KBM-7 (cell line): ENCODE data around the gene PRKCD.

Experiments used
- DNase-seq: peaks from one replicate; pipeline ENCODE4 v3.0.0-alpha.2; 2015
- in situ Hi-C: fragments of 300-500 bp; cut with MboI; formaldehyde crosslinking; loops from 2 replicates; pipeline ENCODE4 v1.14.3; 2020; ENCODE audit warnings: low sequenced_read_pairs, low pct_unique_long_range_greater_than_20kb, mixed read lengths

PRKCD gene

DNA sequence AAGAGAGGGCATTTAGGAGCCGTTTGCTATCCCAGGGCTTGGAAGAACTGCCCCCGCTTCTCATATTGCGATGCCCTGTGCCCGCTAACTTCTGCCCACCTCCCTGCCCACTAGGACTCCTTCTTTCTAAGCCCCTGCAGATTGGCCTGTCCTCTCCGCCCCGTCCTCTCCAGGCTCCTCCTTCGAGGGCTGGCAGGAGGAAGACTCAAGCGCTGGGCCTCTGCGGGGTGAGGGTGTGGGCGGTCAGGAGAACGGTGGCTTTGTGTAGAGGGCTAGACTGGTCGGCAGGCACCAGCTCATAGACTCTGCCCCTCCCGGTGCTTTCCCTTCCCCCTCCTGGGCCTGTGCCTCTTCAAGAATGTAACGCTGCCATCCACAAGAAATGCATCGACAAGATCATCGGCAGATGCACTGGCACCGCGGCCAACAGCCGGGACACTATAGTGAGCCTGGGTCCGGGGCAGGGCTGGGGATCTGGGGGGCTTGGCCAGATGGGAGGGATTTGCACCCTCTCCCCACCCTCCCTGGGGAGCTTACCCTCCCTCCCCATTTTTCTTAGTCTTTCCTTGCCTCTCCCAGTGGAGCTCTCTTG is 21.9 kb downstream of the PRKCD start:
- in situ Hi-C loops: no loop called here
- no peak for DNase-seq

DNA sequence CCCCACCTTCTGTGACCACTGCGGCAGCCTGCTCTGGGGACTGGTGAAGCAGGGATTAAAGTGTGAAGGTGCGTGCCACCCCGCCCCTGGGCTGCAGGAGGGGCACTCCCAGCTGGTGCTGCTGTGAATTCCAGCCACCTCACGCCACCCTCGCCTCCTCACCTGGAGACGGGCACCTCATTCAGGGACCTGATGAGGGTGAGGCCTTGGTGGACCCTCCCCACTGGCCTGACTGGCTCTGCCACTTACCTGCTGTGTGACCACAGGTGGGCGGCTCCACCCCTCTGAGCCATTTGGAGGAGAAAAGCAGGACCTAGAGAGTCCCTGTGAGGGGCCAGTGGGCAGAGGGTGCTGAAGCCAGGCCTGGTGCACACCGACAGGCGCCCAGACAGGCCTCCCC is 22.5 kb downstream of the PRKCD start:
- in situ Hi-C loops: no loop called here
- no peak for DNase-seq

DNA sequence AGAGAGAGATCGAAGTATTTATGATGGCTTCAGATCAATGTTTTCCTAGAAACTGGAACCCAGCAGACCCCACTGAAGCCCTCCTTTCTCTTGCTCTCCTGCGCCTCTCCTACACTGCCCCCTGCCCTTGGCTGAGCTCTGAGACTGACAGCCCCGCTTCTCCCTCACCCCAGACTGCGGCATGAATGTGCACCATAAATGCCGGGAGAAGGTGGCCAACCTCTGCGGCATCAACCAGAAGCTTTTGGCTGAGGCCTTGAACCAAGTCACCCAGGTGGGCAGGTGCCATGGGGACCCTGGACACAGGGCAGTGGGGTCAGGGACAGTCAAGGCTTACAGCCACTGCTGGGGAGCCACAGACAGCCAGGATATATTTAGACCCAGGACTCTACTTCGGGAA is 23.7 kb downstream of the PRKCD start:
- DNase-seq: no peak
- in situ Hi-C loops: no loop called here

DNA sequence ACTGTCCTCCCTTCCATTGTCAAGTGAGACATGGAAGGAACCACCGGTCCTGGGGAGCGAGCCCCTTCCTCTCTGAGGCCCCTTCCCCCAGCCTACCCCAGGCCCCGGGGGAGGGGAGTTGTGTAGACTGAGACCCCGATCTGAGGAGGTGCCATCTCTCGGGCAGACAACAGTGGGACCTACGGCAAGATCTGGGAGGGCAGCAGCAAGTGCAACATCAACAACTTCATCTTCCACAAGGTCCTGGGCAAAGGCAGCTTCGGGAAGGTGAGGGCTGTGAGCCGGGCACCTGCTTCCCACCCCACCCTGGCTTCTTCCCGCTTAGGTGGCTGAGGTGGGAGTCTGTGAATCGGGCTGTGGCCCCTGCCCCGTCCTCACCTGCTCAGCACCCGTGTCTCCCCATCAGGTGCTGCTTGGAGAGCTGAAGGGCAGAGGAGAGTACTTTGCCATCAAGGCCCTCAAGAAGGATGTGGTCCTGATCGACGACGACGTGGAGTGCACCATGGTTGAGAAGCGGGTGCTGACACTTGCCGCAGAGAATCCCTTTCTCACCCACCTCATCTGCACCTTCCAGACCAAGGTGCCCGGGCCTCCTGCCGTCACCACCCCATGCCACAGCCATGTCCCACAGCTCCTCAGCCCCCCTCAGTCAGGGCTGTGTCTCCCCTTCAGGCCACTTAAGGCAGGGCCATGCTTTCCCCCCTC is 24.9 kb downstream of the PRKCD start:
- DNase-seq: no peak
- in situ Hi-C loops: no loop called here

DNA sequence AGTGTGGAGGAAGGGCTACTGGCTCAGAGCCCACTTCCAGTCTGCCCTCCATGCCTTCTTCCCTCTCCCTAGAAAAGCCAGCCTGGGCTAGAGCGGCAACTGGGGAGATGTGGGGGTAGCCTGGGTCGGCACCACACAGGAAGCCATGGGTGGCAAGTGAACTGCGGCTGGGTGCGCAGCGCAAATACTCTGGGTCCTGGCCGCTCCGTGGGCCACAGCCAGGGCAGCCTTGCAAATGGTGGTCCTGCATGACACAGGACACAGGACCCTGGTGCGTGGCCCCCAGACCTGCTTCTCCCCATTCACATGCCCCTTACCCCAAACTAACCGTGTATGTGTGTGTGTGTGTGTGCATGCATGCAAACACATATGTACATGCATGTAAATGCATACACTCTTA is 25.7 kb downstream of the PRKCD start:
- DNase-seq: no peak
- in situ Hi-C loops: no loop called here

DNA sequence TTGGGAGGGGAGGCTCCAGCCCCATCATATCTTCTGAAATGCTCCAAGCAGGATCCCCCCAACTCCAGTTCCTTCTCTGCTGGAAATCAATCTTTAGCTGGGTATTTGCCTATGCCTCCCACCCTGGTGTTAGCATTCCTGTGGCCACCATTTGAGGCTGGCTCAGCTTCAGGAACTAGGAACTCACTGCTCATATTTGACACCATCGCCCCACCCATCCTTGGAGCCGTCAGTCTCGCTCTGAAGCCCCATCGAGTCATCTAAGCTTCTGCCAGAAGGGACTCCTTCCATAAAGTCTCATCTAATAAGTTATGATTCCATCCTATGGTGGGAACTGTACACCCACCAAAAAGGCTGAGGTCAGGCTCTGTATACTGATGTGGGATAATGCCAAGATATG is 26.4 kb downstream of the PRKCD start:
- in situ Hi-C loops: no loop called here
- DNase-seq: no peak

DNA sequence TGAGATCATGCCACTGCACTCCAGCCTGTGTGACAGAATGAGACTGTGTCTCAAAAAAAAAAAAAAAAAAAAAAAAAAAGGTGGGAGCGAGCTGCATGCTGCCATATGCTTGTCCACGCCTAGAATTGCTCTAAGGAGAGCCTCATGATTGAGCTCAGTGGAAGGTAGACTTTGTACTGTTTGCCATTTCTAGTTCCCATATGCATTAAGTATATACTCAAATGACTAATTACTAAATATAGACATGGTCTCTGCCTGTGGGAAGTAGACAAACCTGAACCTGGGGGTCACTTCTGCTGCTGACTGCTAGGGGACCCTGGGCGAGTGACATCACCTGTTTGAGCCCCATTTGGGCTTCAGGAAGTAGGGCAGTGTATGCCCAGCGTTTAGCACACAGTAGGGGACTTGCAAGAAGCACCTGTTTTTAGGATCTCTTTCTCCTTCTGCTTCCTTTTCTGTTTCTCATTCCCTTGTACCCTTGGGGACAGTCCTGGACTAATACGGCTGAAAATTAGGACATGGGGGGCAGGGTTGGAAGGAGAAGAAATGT is 27.2 kb downstream of the PRKCD start:
- in situ Hi-C loops: no loop called here
- DNase-seq: no peak

DNA sequence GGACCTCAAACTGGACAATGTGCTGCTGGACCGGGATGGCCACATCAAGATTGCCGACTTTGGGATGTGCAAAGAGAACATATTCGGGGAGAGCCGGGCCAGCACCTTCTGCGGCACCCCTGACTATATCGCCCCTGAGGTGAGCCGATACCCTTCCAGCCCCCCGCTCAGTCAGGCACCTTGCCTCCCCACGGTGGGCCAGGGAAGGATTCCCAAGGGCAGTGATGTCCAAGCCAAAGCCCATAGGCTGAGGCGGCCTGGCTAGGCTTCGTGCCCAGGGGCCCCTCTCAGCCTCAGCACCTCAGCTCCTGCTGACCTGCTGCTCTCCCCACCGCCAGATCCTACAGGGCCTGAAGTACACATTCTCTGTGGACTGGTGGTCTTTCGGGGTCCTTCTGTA is 27.7 kb downstream of the PRKCD start:
- DNase-seq: no peak
- in situ Hi-C loops: no loop called here

DNA sequence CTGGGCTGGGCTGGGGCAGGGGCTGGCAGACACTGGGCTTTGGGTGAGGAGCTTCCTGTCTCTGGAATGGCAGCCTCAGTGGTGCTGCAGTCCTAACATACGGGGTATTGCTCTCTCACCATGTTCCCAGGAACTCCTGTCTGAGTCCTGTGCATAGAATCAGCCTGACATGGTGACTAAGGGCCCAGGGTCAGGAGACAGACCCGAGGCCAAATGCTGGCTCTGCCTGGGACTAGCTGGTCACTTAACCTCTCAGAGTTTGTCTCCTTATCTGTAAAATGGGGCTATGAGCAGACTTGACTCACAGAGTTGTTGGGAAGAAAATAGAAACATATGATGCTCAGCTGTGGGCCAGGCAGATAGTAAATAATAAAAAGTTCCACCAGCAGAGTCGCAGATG is 28.3 kb downstream of the PRKCD start:
- in situ Hi-C loops: no loop called here
- DNase-seq: no peak

DNA sequence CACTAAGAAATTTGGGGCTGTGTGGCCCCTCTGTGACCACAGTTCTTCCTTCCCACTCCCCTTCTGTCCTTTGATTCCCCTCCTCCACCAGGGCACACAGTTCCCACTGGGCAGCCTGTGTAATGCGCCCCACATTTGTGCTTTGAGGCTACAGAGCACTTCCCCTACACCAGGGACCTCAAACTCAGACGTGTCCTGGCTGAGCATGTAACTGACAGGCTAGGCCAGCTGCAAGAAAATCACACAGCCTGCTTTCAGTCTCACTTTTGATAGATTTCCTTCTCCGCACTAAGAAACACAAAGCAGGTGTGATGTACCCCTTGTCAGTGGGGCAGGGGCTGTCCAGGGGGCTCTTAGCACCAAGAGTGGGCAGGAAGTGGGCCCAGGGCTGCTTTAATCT is 29.6 kb downstream of the PRKCD start:
- in situ Hi-C loops: no loop called here

DNA sequence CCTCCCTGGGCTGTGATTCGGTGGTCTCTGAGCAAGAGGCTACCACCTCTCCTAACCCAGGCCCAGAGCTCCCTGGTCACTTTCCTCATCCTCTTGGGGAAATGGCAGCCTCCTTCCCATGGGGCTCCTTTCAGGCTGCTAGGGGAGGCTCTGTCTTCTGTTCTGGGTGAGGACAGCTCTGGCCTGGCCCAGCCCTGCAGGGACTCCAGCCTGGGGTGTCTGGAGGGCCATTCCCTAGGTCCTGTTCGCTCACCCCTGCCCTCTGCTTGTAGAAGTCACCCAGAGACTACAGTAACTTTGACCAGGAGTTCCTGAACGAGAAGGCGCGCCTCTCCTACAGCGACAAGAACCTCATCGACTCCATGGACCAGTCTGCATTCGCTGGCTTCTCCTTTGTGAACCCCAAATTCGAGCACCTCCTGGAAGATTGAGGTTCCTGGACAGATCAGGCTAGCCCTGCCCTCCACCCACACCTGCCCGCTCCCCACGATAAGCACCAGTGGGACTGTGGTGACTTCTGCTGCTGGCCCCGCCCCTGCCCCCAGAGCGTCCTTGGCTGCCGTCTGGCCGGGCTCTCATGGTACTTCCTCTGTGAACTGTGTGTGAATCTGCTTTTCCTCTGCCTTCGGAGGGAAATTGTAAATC is 30.9 kb downstream of the PRKCD start:
- in situ Hi-C loops: no loop called here
- DNase-seq: no peak

More for the DNA sequence above, 29.6 kb downstream of the PRKCD start:
- DNase-seq: no peak

DNA sequence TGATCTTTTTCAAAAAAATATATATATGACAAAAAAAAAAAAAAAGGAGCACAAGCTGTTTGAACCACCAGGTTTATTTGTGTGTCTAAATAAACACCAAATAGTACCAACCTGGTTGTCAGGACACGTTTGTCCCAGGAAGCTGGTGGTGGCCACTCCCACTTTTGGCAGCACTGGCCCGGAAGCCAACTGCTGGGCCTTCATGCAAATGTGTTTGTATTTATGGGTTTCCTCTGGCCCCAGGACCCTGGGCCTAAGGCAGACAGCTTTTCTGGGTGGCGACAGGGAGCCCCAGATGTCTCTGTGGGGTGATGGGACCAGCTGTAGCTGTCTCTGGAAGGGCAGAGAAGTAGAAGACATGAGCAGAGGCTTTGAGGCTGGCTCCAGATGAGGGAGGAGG is 31.6 kb downstream of the PRKCD start:
- DNase-seq: no peak
- in situ Hi-C loops: no loop called here

DNA sequence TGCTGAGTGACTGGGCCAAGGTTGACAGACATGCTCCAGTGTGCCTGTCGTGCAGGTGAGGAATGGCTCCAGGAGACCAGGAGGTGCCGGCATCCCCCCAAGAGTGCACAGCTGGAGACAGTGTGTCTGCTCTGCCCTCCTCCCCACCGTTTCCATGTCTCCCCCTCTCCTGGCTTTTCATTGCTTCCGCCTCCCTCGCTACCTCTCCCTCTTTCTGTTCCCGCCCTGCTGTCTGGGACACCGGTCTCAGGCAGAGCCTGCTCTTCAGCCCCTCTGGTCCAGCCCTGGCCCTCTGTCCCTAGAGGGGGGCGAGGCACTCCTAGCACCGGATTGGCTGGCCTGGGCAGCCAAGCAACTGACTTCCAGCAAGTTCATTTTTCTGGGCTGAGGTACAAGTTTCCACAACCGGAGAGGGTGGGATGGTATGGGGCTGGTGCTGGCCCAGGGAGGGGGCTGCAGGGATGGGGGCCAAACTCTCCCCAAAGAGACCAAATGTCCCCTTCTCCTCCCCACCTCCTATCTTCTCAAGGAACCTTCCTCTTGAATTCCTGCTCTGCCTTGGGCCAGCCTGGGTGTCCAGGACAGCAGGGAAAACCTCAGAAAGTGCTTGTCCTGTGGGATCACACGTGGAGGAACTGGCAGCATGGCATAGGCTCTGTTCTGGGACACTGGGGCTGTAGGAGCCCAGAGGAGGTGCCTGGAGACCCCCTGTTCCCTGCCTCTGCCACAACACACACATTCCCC is 32.6 kb downstream of the PRKCD start:
- in situ Hi-C loops: no loop called here
- DNase-seq: no peak

DNA sequence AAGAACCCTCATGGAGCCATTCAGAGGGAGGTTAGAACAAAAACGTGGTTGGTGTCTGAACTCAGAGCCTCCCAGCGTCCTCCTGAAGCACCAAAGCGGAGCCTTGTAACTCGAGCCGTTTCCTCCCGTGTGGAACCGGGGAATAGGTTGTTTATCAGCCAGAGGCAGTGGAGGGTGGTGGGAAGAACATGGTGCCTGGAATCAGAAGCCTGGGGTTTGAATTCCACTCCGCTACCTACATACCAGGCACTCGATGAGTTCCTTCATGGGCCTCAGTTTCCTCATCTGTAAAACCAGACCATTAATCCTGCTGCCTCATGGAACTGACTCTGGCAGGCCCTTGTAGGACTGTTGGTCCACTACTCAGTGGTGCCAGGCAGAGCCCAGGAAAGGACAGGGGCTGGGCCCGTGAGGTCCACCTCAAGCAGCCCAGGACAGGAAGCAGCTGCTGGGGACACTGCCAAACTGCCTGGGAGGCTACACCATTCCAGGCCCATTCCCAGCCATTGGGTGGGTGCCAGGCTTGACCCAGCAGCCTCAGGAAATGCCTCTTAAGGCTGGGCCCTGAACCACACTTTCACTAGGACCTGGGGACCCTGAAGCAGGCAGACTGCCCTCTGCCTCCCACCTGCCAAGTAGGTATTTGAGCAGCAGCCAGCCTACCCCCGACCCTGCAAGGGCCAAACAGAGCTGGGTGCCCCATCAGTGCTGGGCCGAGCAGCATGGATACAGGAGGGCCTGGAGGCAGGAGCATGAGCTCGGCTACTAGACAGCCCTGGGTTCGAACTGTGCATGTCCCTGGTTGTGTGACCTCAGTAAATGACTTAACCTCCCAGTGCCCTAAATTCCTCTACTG is 33.4 kb downstream of the PRKCD start:
- in situ Hi-C loops: no loop called here
- peak; percentile 19 for DNase-seq

DNA sequence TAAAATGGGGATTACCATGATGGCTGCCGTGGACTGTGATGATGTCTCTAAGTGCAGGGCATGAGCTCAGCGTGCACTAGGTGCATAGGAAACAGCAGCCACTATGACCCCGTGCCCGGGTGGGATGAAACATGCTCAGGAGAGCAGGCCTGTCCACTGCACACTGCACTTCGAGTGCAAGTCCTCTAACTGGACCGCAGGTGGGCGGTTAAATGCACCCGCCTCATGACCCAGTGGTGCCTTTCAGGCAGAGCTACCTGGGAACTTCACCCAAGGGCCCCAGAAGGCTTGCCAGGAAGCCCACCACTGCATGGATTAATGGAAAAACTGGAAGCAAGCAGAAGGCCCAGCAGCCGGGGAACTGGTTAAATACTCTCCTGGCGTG is 34.0 kb downstream of the PRKCD start:
- DNase-seq: no peak
- in situ Hi-C loops: no loop called here

DNA sequence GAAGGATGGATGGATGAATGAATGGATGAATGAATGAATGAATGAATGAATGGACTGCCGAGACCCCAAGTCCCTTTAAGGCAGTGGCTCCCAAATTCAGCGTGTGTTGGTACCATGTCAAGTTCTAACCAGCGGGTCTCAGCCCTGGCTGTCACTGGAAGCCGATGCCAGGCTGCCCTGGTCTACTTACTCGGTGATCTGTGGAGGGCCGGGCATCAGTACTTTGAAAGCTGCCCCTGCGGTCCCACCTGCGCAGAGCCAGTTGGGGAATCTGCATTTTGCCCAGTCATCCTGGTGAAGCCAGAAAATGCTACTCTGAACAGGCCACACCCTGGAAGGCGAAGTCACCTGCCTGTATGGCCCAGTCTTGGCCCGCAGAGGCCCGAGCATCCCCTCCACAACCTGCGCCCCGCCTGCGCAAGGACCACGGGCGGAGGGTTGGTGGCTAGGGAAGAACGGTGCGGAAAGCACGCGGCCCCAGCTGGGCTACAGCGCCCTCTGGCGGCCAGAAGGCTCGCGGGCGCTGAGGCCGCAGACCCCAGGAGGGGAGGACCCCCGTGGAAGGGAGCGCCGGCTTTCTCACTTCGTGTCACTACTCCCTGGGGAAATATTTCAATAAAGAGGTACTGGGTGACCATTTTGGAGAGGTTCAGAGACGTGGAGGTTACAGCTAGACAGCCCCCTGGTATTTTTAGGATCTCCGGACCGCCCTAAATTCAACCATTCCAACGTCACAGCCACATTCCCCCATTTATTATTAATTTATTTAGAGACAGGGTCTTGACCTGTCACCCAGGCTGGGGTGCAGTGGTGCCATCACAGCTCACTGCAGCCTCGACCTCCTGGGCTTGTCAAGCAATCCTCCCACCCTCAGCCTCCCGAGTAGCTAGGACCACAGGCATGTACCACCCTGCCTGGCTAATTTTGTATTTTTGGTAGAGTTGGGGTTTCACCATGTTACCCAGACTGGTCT is 34.9 kb downstream of the PRKCD start:
- in situ Hi-C loops: no loop called here
- DNase-seq: peak; percentile 77

DNA sequence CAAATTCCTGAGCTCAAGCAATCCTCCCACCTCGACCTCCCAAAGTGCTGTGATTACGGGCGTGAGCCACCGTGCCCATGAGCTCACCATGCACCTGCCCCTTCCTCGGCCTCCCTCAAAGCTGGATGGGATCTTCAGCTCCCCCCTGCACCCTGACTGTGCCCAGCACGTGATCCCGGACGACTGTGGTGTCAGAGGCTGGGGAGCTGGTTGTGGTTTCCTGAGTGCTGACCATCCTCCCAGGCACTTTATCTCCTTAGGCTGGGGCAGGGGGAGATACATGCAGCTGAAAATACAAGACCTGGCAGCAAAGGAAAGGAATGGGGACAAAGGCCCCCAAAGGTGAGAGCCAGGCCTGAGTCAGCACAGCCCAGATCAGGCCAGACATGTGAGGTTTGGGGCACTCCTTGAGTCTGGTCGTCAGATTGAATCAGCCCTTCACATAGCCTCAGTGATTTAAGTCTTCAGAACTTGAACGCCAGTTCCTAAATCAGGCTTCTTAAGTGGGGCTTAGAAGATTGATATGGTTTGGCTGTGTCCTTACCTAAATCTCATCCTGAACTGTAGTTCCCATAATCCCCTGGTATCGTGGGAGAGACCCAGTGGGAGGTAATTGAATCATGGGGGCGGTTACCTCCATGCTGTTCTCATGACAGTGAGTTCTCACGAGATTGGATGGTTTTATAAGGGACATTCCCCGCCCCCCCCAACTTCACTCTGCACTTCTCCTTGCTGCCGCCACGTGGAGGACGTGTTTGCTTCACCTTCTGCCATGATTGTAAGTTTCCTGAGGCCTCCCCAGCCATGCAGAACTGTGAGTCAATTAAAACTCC is 35.8 kb downstream of the PRKCD start:
- in situ Hi-C loops: no loop called here
- DNase-seq: peak; percentile 95
